ENCODE measurements around the gene NDUFS2.

NDUFS2 gene

DNA sequence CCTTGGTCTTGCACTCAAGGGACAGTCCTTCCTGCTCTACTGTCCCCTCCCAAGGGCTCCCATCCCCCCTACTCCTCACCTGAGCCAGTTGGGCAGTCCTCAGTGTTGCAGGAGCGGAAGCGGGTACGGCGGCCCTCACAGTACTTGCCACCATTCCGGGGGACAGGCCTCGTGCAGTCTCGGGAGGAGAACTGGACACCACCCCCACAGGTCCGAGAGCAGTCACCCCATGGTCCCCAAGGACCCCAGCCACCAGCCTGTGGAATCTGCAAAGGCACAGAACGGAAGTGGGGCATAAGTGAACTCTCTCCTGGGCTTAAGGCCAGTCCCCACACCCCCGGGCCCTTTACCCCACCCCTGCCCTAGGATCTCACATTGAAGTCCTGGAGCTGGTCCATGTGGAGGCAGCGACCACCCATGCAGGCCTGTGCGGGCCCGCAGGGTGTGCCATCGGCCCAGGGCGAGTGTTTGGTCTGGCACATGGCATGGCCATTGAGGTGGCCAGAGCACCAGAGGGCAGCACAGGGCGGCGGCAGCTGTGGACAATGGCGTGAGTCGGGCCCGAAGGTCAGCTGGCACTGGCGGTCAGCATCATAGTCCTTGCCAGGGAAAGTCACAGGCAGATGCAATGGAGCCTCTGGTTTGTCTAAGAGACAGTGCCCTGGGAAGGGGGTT is 8.5 kb upstream of the NDUFS2 start:
- Histone ChIP-seq H4K8ac (ENCODE audit: low read length) (no peak overlapping the region), H3K79me1 (replicated peaks; ENCODE audit: low read length, poor library complexity, severe bottlenecking) (no peaks in the 10 kb centered on the region), H3K14ac (ENCODE audit: low read length in 2 of 2) (peak overlapping the region in 1 of 2 experiments; percentile 79), H3K4me1 (ENCODE audit: control insufficient read depth, insufficient read depth, low read depth, low read length) (peaks cover 8% of the 10 kb centered on the region), H3K27ac (ENCODE audit: low read length, poor library complexity, severe bottlenecking) (no peak overlapping the region), H2BK5ac (ENCODE audit: low read depth, low read length, poor library complexity, severe bottlenecking) (no peak overlapping the region), H2BK15ac (ENCODE audit: low read depth, poor library complexity, severe bottlenecking) (no peak overlapping the region), H2AFZ (ENCODE audit: low read depth, low read length) (no peak overlapping the region), H3K23ac (ENCODE audit: low read length in 2 of 2) (no peak overlapping the region), H3K27me3 (ENCODE audit: control insufficient read depth in 1 of 2, insufficient read depth in 1 of 2, low read length in 2 of 2) (no peaks in the 10 kb centered on the region), H4K91ac (ENCODE audit: low read length) (no peak overlapping the region), H3K18ac (ENCODE audit: low read depth in 1 of 2, low read length in 2 of 2) (no peak overlapping the region), H2BK12ac (ENCODE audit: low read length in 2 of 2) (no peak overlapping the region), H2AK5ac (ENCODE audit: low read length, severe bottlenecking) (no peak overlapping the region), H3K4ac (ENCODE audit: low read depth in 1 of 2, low read length in 2 of 2) (no peak overlapping the region), H3K9me3 (ENCODE audit: control insufficient read depth, low read length) (no peaks in the 10 kb centered on the region), H3K36me3 (ENCODE audit: control insufficient read depth in 1 of 2, insufficient read depth in 2 of 2, low read depth in 1 of 2, low read length in 2 of 2) (peaks cover 2 to 55% of the 10 kb centered on the region in 2 experiments), H3K9ac (ENCODE audit: low read length) (peak overlapping the region; percentile 51), H3K4me3 (ENCODE audit: insufficient read depth in 1 of 2, low read depth in 1 of 2, low read length in 2 of 2) (no peak overlapping the region), H3K4me2 (ENCODE audit: low read length, poor library complexity, severe bottlenecking) (no peak overlapping the region), H2BK120ac (ENCODE audit: low read depth, low read length) (no peak overlapping the region)
- no peak for DNase-seq
- 91% methylated on average over 21 of the region's 21 CpGs for WGBS

DNA sequence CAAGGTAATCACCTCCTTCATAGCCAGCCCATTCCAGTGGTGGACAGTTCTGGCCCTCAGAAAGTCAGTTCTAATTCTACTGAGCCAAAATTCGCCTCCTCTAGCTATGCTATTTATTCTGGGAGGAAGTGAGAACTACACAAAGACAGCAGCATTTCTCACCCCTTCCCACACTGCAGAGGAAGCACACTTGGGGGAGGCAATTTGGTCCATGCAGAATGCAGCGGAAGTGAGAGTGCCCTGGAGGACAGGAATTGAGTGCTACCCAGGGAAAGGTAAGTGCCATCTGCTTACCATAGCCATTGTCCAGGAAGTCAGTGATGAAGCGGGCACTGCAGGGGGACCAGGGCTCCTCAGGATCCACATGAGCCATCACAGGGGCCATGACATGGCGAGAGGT is 7.0 kb upstream of the NDUFS2 start:
- WGBS, result 80% methylated on average over 4 of the region's 4 CpGs
- DNase-seq, result no peak
- H2BK5ac ChIP-seq (ENCODE audit: low read depth, low read length, poor library complexity, severe bottlenecking), result no peak overlapping the region

DNA sequence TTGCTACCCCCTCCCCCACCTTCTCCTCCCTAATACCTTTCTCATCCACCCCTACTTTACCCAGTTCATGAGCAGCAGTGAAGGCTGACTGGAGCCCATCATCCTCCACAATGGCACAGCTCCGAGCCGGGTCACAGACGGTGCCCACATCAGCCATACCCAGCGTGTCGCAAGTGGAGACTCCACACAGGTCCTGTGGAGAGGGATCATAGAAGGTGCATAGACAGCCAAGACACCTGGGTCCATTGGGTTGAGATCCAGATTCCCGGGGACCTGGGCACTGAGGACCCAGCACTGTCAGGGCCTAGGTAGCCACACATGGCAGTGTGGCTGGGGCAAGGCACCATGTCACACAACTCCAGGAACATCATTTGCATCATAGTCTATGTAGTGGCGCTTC is 6.1 kb upstream of the NDUFS2 start:
- H3K9ac ChIP-seq (ENCODE audit: low read length), result peak overlapping the region; percentile 83
- peak overlapping the region; percentile 0 for H4K8ac ChIP-seq (ENCODE audit: low read length)
- H2BK15ac ChIP-seq (ENCODE audit: low read depth, poor library complexity, severe bottlenecking), result no peak overlapping the region
- peak overlapping the region; percentile 21 for H4K91ac ChIP-seq (ENCODE audit: low read length)
- no peak for DNase-seq
- no peak overlapping the region for H3K4me2 ChIP-seq (ENCODE audit: low read length, poor library complexity, severe bottlenecking)
- no peak overlapping the region for H3K18ac ChIP-seq (ENCODE audit: low read depth in 1 of 2, low read length in 2 of 2)
- peak overlapping the region; percentile 6 for H2BK120ac ChIP-seq (ENCODE audit: low read depth, low read length)
- no peaks in the 10 kb centered on the region for H3K79me1 ChIP-seq (replicated peaks; ENCODE audit: low read length, poor library complexity, severe bottlenecking)
- H3K9me3 ChIP-seq (ENCODE audit: control insufficient read depth, low read length), result no peaks in the 10 kb centered on the region
- peaks cover 8% of the 10 kb centered on the region for H3K4me1 ChIP-seq (ENCODE audit: control insufficient read depth, insufficient read depth, low read depth, low read length)
- H3K27ac ChIP-seq (ENCODE audit: low read length, poor library complexity, severe bottlenecking), result no peak overlapping the region
- H2AFZ ChIP-seq (ENCODE audit: low read depth, low read length), result no peak overlapping the region
- H2BK12ac ChIP-seq (ENCODE audit: low read length in 2 of 2), result peak overlapping the region in 1 of 2 experiments; percentile 1
- no peaks in the 10 kb centered on the region for H3K27me3 ChIP-seq (ENCODE audit: control insufficient read depth in 1 of 2, insufficient read depth in 1 of 2, low read length in 2 of 2)
- H3K14ac ChIP-seq (ENCODE audit: low read length in 2 of 2), result no peak overlapping the region
- H3K36me3 ChIP-seq (ENCODE audit: control insufficient read depth in 1 of 2, insufficient read depth in 2 of 2, low read depth in 1 of 2, low read length in 2 of 2), result peaks cover 2 to 47% of the 10 kb centered on the region in 2 experiments
- H3K4me3 ChIP-seq (ENCODE audit: insufficient read depth in 1 of 2, low read depth in 1 of 2, low read length in 2 of 2), result peak overlapping the region in 1 of 2 experiments; percentile 84
- no peak overlapping the region for H3K4ac ChIP-seq (ENCODE audit: low read depth in 1 of 2, low read length in 2 of 2)
- H2BK5ac ChIP-seq (ENCODE audit: low read depth, low read length, poor library complexity, severe bottlenecking), result no peak overlapping the region
- H3K23ac ChIP-seq (ENCODE audit: low read length in 2 of 2), result no peak overlapping the region
- no peak overlapping the region for H2AK5ac ChIP-seq (ENCODE audit: low read length, severe bottlenecking)
- 95% methylated on average over 7 of the region's 7 CpGs for WGBS

More for the DNA sequence above, 7.0 kb upstream of the NDUFS2 start:
- Histone ChIP-seq H3K27ac (ENCODE audit: low read length, poor library complexity, severe bottlenecking) (no peak overlapping the region), H3K4ac (ENCODE audit: low read depth in 1 of 2, low read length in 2 of 2) (no peak overlapping the region), H3K27me3 (ENCODE audit: control insufficient read depth in 1 of 2, insufficient read depth in 1 of 2, low read length in 2 of 2) (no peaks in the 10 kb centered on the region), H2AFZ (ENCODE audit: low read depth, low read length) (no peak overlapping the region), H4K91ac (ENCODE audit: low read length) (no peak overlapping the region), H3K36me3 (ENCODE audit: control insufficient read depth in 1 of 2, insufficient read depth in 2 of 2, low read depth in 1 of 2, low read length in 2 of 2) (peaks cover 2 to 55% of the 10 kb centered on the region in 2 experiments), H2BK12ac (ENCODE audit: low read length in 2 of 2) (no peak overlapping the region), H2AK5ac (ENCODE audit: low read length, severe bottlenecking) (no peak overlapping the region), H2BK15ac (ENCODE audit: low read depth, poor library complexity, severe bottlenecking) (no peak overlapping the region), H3K4me3 (ENCODE audit: insufficient read depth in 1 of 2, low read depth in 1 of 2, low read length in 2 of 2) (no peak overlapping the region), H3K18ac (ENCODE audit: low read depth in 1 of 2, low read length in 2 of 2) (no peak overlapping the region), H3K79me1 (replicated peaks; ENCODE audit: low read length, poor library complexity, severe bottlenecking) (no peaks in the 10 kb centered on the region), H3K9ac (ENCODE audit: low read length) (peak overlapping the region; percentile 83), H2BK120ac (ENCODE audit: low read depth, low read length) (no peak overlapping the region), H3K4me1 (ENCODE audit: control insufficient read depth, insufficient read depth, low read depth, low read length) (peaks cover 8% of the 10 kb centered on the region), H4K8ac (ENCODE audit: low read length) (no peak overlapping the region), H3K4me2 (ENCODE audit: low read length, poor library complexity, severe bottlenecking) (no peak overlapping the region), H3K23ac (ENCODE audit: low read length in 2 of 2) (no peak overlapping the region), H3K14ac (ENCODE audit: low read length in 2 of 2) (no peak overlapping the region), H3K9me3 (ENCODE audit: control insufficient read depth, low read length) (no peaks in the 10 kb centered on the region)

DNA sequence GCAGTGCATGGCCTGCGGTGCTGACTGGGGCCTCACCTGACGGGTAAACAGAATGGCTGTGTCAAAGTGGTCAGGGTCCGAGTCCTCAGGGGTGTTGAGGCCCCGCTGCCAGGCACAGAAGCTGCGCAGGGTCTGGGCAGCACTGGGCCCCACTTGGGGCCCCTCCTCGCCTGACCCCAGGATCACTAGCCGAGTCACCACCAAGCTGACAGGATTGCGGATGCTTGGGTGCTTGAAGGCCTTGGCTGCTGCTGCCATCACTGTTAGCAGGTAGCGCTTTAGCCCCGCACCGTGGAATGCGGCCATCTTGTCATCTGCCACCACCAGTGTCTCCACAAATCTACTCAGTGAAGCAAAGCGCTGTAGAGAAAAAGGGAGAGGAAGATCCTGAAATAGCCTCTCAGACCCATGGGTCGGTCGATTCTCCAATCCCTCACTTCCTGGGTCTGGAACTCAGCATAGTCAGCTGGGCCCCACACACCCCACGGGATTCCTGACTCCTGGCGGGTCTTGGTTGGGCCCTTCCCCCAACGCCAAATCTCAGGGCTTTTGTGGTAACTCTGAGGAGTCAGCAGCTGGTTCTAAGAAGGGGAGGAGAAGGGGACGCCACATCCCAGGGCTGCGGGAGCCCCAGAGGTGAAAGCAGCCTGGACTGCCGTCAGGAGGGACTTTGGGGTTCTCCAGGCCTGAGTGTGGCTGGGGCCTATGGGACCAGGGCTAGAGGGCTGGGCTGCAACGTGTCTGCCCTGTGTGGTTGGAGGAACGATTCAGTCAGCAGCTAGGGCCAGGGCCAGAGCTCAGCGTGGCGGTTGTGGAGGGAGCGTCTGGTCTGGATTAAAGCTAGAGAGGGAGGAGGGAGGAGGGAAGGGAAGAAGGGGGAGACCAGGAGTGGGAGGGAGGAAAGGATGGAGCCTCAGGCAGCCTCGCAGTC is 5.4 kb upstream of the NDUFS2 start:
- no peak overlapping the region for H3K23ac ChIP-seq (ENCODE audit: low read length in 2 of 2)
- no peak overlapping the region for H3K27ac ChIP-seq (ENCODE audit: low read length, poor library complexity, severe bottlenecking)
- no peak overlapping the region for H2BK120ac ChIP-seq (ENCODE audit: low read depth, low read length)
- peak overlapping the region in 1 of 2 experiments; percentile 49 for H2BK12ac ChIP-seq (ENCODE audit: low read length in 2 of 2)
- no peaks in the 10 kb centered on the region for H3K9me3 ChIP-seq (ENCODE audit: control insufficient read depth, low read length)
- H3K18ac ChIP-seq (ENCODE audit: low read depth in 1 of 2, low read length in 2 of 2), result peak overlapping the region; percentile 37 to 56
- peak overlapping the region; percentile 95 for H4K8ac ChIP-seq (ENCODE audit: low read length)
- peak overlapping the region; percentile 33 for H2AFZ ChIP-seq (ENCODE audit: low read depth, low read length)
- peak overlapping the region; percentile 83 for H3K9ac ChIP-seq (ENCODE audit: low read length)
- no peaks in the 10 kb centered on the region for H3K27me3 ChIP-seq (ENCODE audit: control insufficient read depth in 1 of 2, insufficient read depth in 1 of 2, low read length in 2 of 2)
- H3K79me1 ChIP-seq (replicated peaks; ENCODE audit: low read length, poor library complexity, severe bottlenecking), result no peaks in the 10 kb centered on the region
- peak; percentile 54 for DNase-seq
- peak overlapping the region; percentile 91 for H4K91ac ChIP-seq (ENCODE audit: low read length)
- WGBS, result 72% methylated on average over 23 of the region's 27 CpGs
- H2BK15ac ChIP-seq (ENCODE audit: low read depth, poor library complexity, severe bottlenecking), result peak overlapping the region; percentile 44
- H3K4me3 ChIP-seq (ENCODE audit: insufficient read depth in 1 of 2, low read depth in 1 of 2, low read length in 2 of 2), result peak overlapping the region in 1 of 2 experiments; percentile 84
- peak overlapping the region; percentile 66 to 90 for H3K4ac ChIP-seq (ENCODE audit: low read depth in 1 of 2, low read length in 2 of 2)
- H3K36me3 ChIP-seq (ENCODE audit: control insufficient read depth in 1 of 2, insufficient read depth in 2 of 2, low read depth in 1 of 2, low read length in 2 of 2), result peaks cover 2 to 41% of the 10 kb centered on the region in 2 experiments
- no peak overlapping the region for H2BK5ac ChIP-seq (ENCODE audit: low read depth, low read length, poor library complexity, severe bottlenecking)
- H2AK5ac ChIP-seq (ENCODE audit: low read length, severe bottlenecking), result no peak overlapping the region
- peaks cover 8% of the 10 kb centered on the region for H3K4me1 ChIP-seq (ENCODE audit: control insufficient read depth, insufficient read depth, low read depth, low read length)
- peak overlapping the region in 1 of 2 experiments; percentile 45 for H3K14ac ChIP-seq (ENCODE audit: low read length in 2 of 2)
- no peak overlapping the region for H3K4me2 ChIP-seq (ENCODE audit: low read length, poor library complexity, severe bottlenecking)
